Upper lobe of left lung (tissue), 4 donors: ENCODE results near the gene GPR55.

ENCODE experiments used
- CTCF ChIP-seq, 6 experiments: fragments of 450-650 bp in 4 of 6; fragments of 200-600 bp in 2 of 6; sonication (generic) in 2 of 6; IDR thresholded peaks; one replicate each; pipeline ENCODE4 v1.5.1; 2016 to 2019; ENCODE audit warnings: antibody characterized with exemption in 6 of 6
- POLR2A ChIP-seq, 4 donors: fragments of 450-650 bp; IDR thresholded peaks; one replicate each; pipeline ENCODE4 v1.5.1; 2016 to 2017; ENCODE audit warnings: antibody characterized with exemption in 4 of 4, mild to moderate bottlenecking in 2 of 4
- POLR2AphosphoS5 ChIP-seq, 2 donors: sonication (generic); formaldehyde crosslinking; IDR thresholded peaks; one replicate each; pipeline ENCODE4 v1.5.1; 2017; ENCODE audit warnings: antibody characterized with exemption in 2 of 2

- no peak for TF ChIP-seq CTCF (IDR thresholded peaks at IDR 0.05)
- TF ChIP-seq POLR2AphosphoS5 (IDR thresholded peaks at IDR 0.05): no peak
- TF ChIP-seq POLR2A (IDR thresholded peaks at IDR 0.05): no peak
Measured at GRCh38 chr2:230930928-230931555, 6.0 kb upstream of the GPR55 start.
